HCT116 (cell line): ENCODE data around the gene CYGB. TPM values are rescaled to one million over a fixed set of nuclear protein-coding genes. Genes with fewer than 3 reads are reported as not detected.

Source experiments
- ATAC-seq: fragments of 200-7000 bp; cut with Tn5 transposase; 2 replicates; pipeline ENCODE4 v1.9.1; 2020; ENCODE audit warnings: mild to moderate bottlenecking, moderate library complexity
- BruUV-seq: library from RNA; stranded (reverse); fragments of 400-500 nt; replicated peaks from 2 replicates; lab custom pipeline; 2021; lab: Mats Ljungman, UMichigan
- CTCF ChIA-PET: fragments of 300-600 bp; sonication (Branson Sonifier 250); formaldehyde crosslinking; loops from one replicate; lab custom pipeline; 2021; ENCODE audit warnings: antibody characterized with exemption; lab: Charles Lee
- POLR2A ChIA-PET: fragments of 300-600, 350-600 bp; sonication (Branson Sonifier 250); formaldehyde crosslinking; loops from one replicate; lab custom pipeline; 2021; ENCODE audit warnings: antibody characterized with exemption; lab: Charles Lee
- RAD21 ChIA-PET, 2 experiments: fragments of 300-600 bp; sonication (Branson Sonifier 250); formaldehyde crosslinking; loops; one replicate each; lab custom pipeline; 2023; ENCODE audit warnings: low total read pairs in 2 of 2; ENCODE audit not compliant: uncharacterized antibody in 2 of 2, unreplicated experiment in 2 of 2, low non-redundant PET in 1 of 2; lab: Charles Lee
- DNase-seq: peaks from one replicate; pipeline ENCODE4 v3.0.0-alpha.2; 2010; ENCODE audit warnings: low read depth, low spot score
- H2AFZ ChIP-seq: fragments of 200-600 bp; shearing (Covaris generic), sonication (generic); 2 replicates; pipeline ENCODE4 v1.6.1; 2017; ENCODE audit warnings: low read depth, mixed run types, mixed read lengths, antibody characterized with exemption, low read length; ENCODE audit not compliant: poor library complexity, severe bottlenecking
- H3K27ac ChIP-seq: 2 replicates; pipeline ENCODE4 v1.5.1; 2012; ENCODE audit warnings: low read depth, low read length
- H3K27me3 ChIP-seq: fragments of 200-600 bp; sonication (generic); 2 replicates; pipeline ENCODE4 v1.6.1; 2016; ENCODE audit warnings: mixed run types, low read length, mixed read lengths; ENCODE audit not compliant: insufficient read depth
- H3K36me3 ChIP-seq, 2 experiments: fragments of 200-500 bp in 1 of 2; fragments of 200-600 bp in 1 of 2; sonication (Bioruptor generic) in 1 of 2; sonication (generic) in 1 of 2; 2 replicates each; pipeline versions ENCODE4 v1.5.1 to v1.6.1; 2014 to 2016; ENCODE audit warnings: low read length in 2 of 2, inconsistent platforms in 1 of 2, mixed read lengths in 1 of 2, mixed run types in 1 of 2; ENCODE audit not compliant: insufficient read depth in 2 of 2, control insufficient read depth in 1 of 2
- H3K4me1 ChIP-seq, 2 experiments: fragments of 200-600 bp in 1 of 2; sonication (generic) in 1 of 2; 2 replicates each; pipeline versions ENCODE4 v1.5.1 to v1.6.1; 2012 to 2017; ENCODE audit warnings: low read length in 2 of 2, inconsistent platforms in 1 of 2, mild to moderate bottlenecking in 1 of 2, mixed read lengths in 1 of 2, mixed run types in 1 of 2, moderate library complexity in 1 of 2; ENCODE audit not compliant: insufficient read depth in 2 of 2, control insufficient read depth in 1 of 2
- H3K4me2 ChIP-seq: fragments of 200-600 bp; sonication (generic); 2 replicates; pipeline ENCODE4 v1.6.1; 2017; ENCODE audit warnings: mixed run types, low read length, mixed read lengths
- H3K4me3 ChIP-seq, 2 experiments: fragments of 200-600 bp in 1 of 2; sonication (generic) in 1 of 2; replicated peaks in 1 of 2; 2 replicates each; pipeline ENCODE4 v1.5.1; 2011 to 2016; ENCODE audit warnings: low read length in 2 of 2, control low read depth in 1 of 2, low read depth in 1 of 2, mild to moderate bottlenecking in 1 of 2, mixed read lengths in 1 of 2, mixed run types in 1 of 2
- H3K79me2 ChIP-seq: fragments of 200-600 bp; sonication (generic); 2 replicates; pipeline ENCODE4 v1.6.1; 2017; ENCODE audit warnings: mild to moderate bottlenecking, mixed run types, low read length, moderate library complexity, mixed read lengths; ENCODE audit not compliant: insufficient read depth
- H3K9ac ChIP-seq: fragments of 200-600 bp; sonication (generic); 2 replicates; pipeline ENCODE4 v1.6.1; 2016; ENCODE audit warnings: low read length, mixed read lengths
- H3K9me2 ChIP-seq: fragments of 200-600 bp; sonication (generic), shearing (Covaris generic); 2 replicates; pipeline ENCODE4 v1.6.1; 2017; ENCODE audit warnings: mixed run types, mild to moderate bottlenecking, moderate library complexity; ENCODE audit not compliant: insufficient read depth
- H3K9me3 ChIP-seq, 2 experiments: fragments of 200-500 bp in 1 of 2; fragments of 200-600 bp in 1 of 2; sonication (Bioruptor generic) in 1 of 2; sonication (generic) in 1 of 2; 2 replicates each; pipeline ENCODE4 v1.6.1; 2014 to 2017; ENCODE audit warnings: low read length in 2 of 2, mixed read lengths in 2 of 2, inconsistent platforms in 1 of 2, low read depth in 1 of 2, mild to moderate bottlenecking in 1 of 2, mixed run types in 1 of 2, moderate library complexity in 1 of 2; ENCODE audit not compliant: control insufficient read depth in 1 of 2, insufficient read depth in 1 of 2
- H4K20me1 ChIP-seq: fragments of 200-600 bp; sonication (generic), shearing (Covaris generic); 2 replicates; pipeline ENCODE4 v1.6.1; 2017; ENCODE audit warnings: mixed run types, mild to moderate bottlenecking, moderate library complexity; ENCODE audit not compliant: insufficient read depth
- ATF3 ChIP-seq: IDR thresholded peaks from 2 replicates; pipeline ENCODE4 v1.6.1; 2012
- CEBPB ChIP-seq: IDR thresholded peaks from 2 replicates; pipeline ENCODE4 v1.6.1; 2012; ENCODE audit warnings: low read depth
- CTCF ChIP-seq, 3 experiments: fragments of 200-600 bp in 1 of 3; sonication (generic) in 1 of 3; IDR thresholded peaks in 2 of 3; conservative IDR thresholded peaks in 1 of 3; 2 replicates each; pipeline ENCODE4 v1.5.1; 2012 to 2017; ENCODE audit warnings: low read depth in 2 of 3, low read length in 2 of 3, antibody characterized with exemption in 1 of 3, borderline replicate concordance in 1 of 3, control low read depth in 1 of 3, mild to moderate bottlenecking in 1 of 3, mixed read lengths in 1 of 3, mixed run types in 1 of 3, moderate library complexity in 1 of 3; ENCODE audit not compliant: insufficient read depth in 1 of 3
- RAD21 ChIP-seq: IDR thresholded peaks from 2 replicates; pipeline ENCODE4 v1.6.1; 2012; ENCODE audit warnings: low read depth, mild to moderate bottlenecking
- SRF ChIP-seq: IDR thresholded peaks from 2 replicates; pipeline ENCODE4 v1.6.1; 2012; ENCODE audit warnings: low read depth
- TCF7L2 ChIP-seq: IDR thresholded peaks from 2 replicates; pipeline ENCODE4 v1.7.0; 2011; ENCODE audit warnings: borderline replicate concordance, inconsistent platforms; ENCODE audit not compliant: insufficient read depth, insufficient read length; ENCODE audit errors: extremely low read depth
- intact Hi-C: fragments of 100-400 bp; cut with micrococcal nuclease; formaldehyde crosslinking; loops from 2 replicates; pipeline ENCODE4 v1.10.0; 2022
- total RNA-seq: library from RNA; stranded (reverse); gene quantifications from one replicate; pipeline ENCODE4 v1.2.1, GENCODE V29; 2021; ENCODE audit not compliant: unreplicated experiment

CYGB gene
- total RNA-seq, 1 experiment from 2014 or later, result 0.66 TPM

DNA sequence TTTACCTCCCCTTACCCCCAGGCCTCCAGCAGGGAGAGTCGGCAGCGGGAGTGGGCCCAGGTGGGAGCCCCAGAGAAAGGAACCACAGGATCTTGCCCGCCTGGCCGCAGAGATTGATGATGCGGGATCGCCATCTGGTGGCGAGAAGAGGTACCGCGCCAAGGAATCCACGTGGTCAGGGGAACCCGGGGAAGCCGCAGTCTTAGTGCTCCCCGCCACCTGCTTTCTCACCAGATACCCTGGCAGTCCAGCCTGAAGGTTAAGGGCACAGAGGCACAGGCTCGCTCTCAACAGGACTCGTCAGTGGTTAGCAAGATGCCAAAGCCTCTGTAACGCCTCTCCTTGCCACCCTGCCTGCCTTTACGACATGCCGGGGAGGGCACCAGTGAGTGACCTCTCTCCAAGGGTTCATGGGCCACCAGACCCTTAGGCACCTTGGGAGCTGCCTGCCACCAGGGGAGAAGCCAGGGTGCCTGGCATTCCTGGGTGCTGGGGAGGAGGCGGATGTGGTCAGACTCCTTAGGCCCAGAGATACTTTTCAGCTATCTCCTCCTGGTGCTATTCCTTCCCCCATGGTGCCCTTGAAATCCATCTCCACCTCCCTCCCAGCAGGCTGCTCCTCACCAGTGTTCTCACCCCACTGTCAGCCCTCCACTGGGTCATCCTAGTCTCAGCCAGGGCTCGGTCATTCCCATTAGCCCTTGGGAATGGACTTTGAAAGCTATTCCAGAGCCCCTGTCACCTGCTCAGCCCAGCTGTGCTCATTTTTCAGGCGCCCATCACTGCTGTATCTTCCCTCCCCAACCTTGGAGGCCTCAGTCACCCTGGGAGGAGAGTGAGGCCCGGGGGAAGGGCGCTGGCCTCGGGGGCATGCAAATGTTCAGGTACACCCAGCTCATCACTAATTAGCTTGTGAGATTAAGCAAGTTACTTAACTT is 30.8 kb downstream of the CYGB start (continued):
- TF ChIP-seq ATF3, result no peak
- no peak for TF ChIP-seq CEBPB
- TF ChIP-seq SRF, result no peak
- peak; percentile 100 for TF ChIP-seq RAD21
- TF ChIP-seq TCF7L2, result no peak

DNA sequence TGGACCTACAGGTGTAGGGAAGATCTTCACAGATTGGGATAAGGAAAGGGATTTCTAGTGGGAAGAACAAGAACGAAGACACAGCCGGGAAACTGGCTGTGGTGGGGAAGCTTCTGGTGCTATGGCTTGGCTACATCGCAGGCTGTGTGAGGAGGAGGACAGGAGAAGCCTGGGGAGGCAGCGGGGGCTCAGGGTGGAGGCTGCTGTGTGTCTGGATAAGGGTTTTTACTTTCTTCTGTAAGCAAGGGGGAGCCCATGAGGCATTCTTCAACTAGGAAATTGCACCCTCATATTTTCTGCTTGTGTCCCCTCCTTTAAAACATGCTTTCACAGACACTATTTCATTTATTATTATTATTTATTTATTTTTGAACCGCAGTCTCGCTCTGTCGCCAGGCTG is 33.4 kb downstream of the CYGB start:
- BruUV-seq, result no TSS peak
- no peak overlapping the region for H3K9ac ChIP-seq
- no peaks in the 10 kb centered on the region for H3K27me3 ChIP-seq
- no peak overlapping the region for H3K4me2 ChIP-seq
- ChIA-PET RAD21 (interaction anchor here (0.7 to 0.9 kb wide), 2 partner anchors 46 to 54 kb away, joined by 3 to 4 read pairs; no protein-coding TSS in a partner anchor), CTCF (interaction anchor here (0.8 to 9.5 kb wide), 4 partner anchors 18 to 120 kb away, joined by 3 to 100 read pairs (median 4); partner anchors contain the start of gene SPHK1), POLR2A (interaction anchor here (1.4 kb wide), 1 partner anchor 46 kb away, joined by 3 read pairs; no protein-coding TSS in a partner anchor)
- peaks cover 4% of the 10 kb centered on the region; the same call in 1 of the 2 replicates for H4K20me1 ChIP-seq
- intact Hi-C loops, result loop anchor here (5.0 kb wide), 1 partner anchor 202 kb away; no protein-coding TSS in a partner anchor
- no peak overlapping the region for H2AFZ ChIP-seq
- ATAC-seq (no peak), DNase-seq (no peak)
- H3K36me3 ChIP-seq, result no peaks in the 10 kb centered on the region; a peak in 1 of 4 replicates
- H3K9me2 ChIP-seq, result no peaks in the 10 kb centered on the region
- H3K4me1 ChIP-seq, result peaks cover 21 to 39% of the 10 kb centered on the region in 2 experiments
- H3K27ac ChIP-seq, result no peak overlapping the region
- no peak overlapping the region for H3K4me3 ChIP-seq
- peak in 2 of 3 experiments; percentile 20 to 39; a peak in 3 of 6 replicates for TF ChIP-seq CTCF (IDR thresholded peaks at IDR 0.05 in 2 of 3, conservative IDR thresholded peaks at IDR 0.05 in 1 of 3; ENCODE audit: borderline replicate concordance in 1 of 3, insufficient read depth in 1 of 3, low read depth in 2 of 3, low read length in 2 of 3)
- no peak for TF ChIP-seq CEBPB
- H3K9me3 ChIP-seq, result no peaks in the 10 kb centered on the region
- H3K79me2 ChIP-seq, result peaks cover 19% of the 10 kb centered on the region
